OCI-LY7 (cell line): ENCODE data around the gene HEPHL1. TPM values are rescaled to one million over a fixed set of nuclear protein-coding genes. Genes with fewer than 3 reads are reported as not detected.

ENCODE experiments used
- BruUV-seq: library from RNA; stranded (reverse); fragments of 400-500 nt; replicated peaks from 2 replicates; lab custom pipeline; 2021; lab: Mats Ljungman, UMichigan
- CTCF ChIA-PET: fragments of 300-600 bp; sonication (Branson Sonifier 250); formaldehyde crosslinking; loops from one replicate; lab custom pipeline; 2022; ENCODE audit warnings: antibody characterized with exemption; ENCODE audit not compliant: unreplicated experiment; lab: Charles Lee
- POLR2A ChIA-PET: fragments of 300-600 bp; sonication (Branson Sonifier 250); formaldehyde crosslinking; loops from one replicate; lab custom pipeline; 2022; ENCODE audit warnings: antibody characterized with exemption; lab: Charles Lee
- DNase-seq: peaks from one replicate; pipeline ENCODE4 v3.0.0-alpha.2; 2015; ENCODE audit warnings: low spot score
- H2AFZ ChIP-seq: fragments of 200-600 bp; sonication (generic), shearing (Covaris generic); 2 replicates; pipeline ENCODE4 v1.6.1; 2014; ENCODE audit warnings: mild to moderate bottlenecking, antibody characterized with exemption, low read length, moderate library complexity
- H3K27ac ChIP-seq: fragments of 200-600 bp; sonication (generic); 2 replicates; pipeline ENCODE4 v1.5.1; 2014; ENCODE audit warnings: mixed run types, low read depth, mild to moderate bottlenecking, moderate library complexity, low read length, inconsistent platforms; ENCODE audit not compliant: poor library complexity, severe bottlenecking
- H3K36me3 ChIP-seq: fragments of 200-600 bp; sonication (generic); 2 replicates; pipeline ENCODE4 v1.6.1; 2014; ENCODE audit warnings: mild to moderate bottlenecking, antibody characterized with exemption, low read length, moderate library complexity, mixed read lengths; ENCODE audit not compliant: insufficient read depth
- H3K4me1 ChIP-seq: fragments of 200-600 bp; sonication (generic); 2 replicates; pipeline ENCODE4 v1.5.1; 2014; ENCODE audit warnings: mild to moderate bottlenecking, low read length; ENCODE audit not compliant: insufficient read depth, poor library complexity, severe bottlenecking
- H3K4me2 ChIP-seq: fragments of 200-600 bp; sonication (generic); 2 replicates; pipeline ENCODE4 v1.6.1; 2014; ENCODE audit warnings: mild to moderate bottlenecking, low read length
- H3K4me3 ChIP-seq: fragments of 200-600 bp; sonication (generic); 2 replicates; pipeline ENCODE4 v1.5.1; 2014; ENCODE audit warnings: mild to moderate bottlenecking, low read depth, low read length; ENCODE audit not compliant: poor library complexity, severe bottlenecking
- H3K79me2 ChIP-seq: fragments of 200-600 bp; sonication (generic); 2 replicates; pipeline ENCODE4 v1.6.1; 2016; ENCODE audit warnings: low read depth, mild to moderate bottlenecking, low read length, moderate library complexity, mixed read lengths; ENCODE audit not compliant: insufficient read depth
- H3K9me2 ChIP-seq: fragments of 200-600 bp; sonication (generic); 2 replicates; pipeline ENCODE4 v1.6.1; 2016; ENCODE audit warnings: mild to moderate bottlenecking, low read length, mixed read lengths; ENCODE audit not compliant: insufficient read depth
- H3K9me3 ChIP-seq: fragments of 200-600 bp; sonication (generic); 2 replicates; pipeline ENCODE4 v1.6.1; 2014; ENCODE audit warnings: mild to moderate bottlenecking, mixed run types, low read length, mixed read lengths
- H4K20me1 ChIP-seq: fragments of 200-600 bp; sonication (generic); 2 replicates; pipeline ENCODE4 v1.6.1; 2014; ENCODE audit warnings: mild to moderate bottlenecking, antibody characterized with exemption, low read length, moderate library complexity, mixed read lengths; ENCODE audit not compliant: insufficient read depth
- CTCF ChIP-seq: fragments of 200-600 bp; sonication (generic); conservative IDR thresholded peaks from 2 replicates; pipeline ENCODE4 v1.5.1; 2014; ENCODE audit warnings: mild to moderate bottlenecking, antibody characterized with exemption, low read length, moderate library complexity, mixed read lengths
- EZH2phosphoT487 ChIP-seq: fragments of 200-600 bp; sonication (generic); IDR thresholded peaks from 2 replicates; pipeline ENCODE4 v1.6.1; 2018; ENCODE audit warnings: low read depth, borderline replicate concordance, mild to moderate bottlenecking, mixed run types, antibody characterized with exemption, low read length, moderate library complexity, mixed read lengths
- intact Hi-C: fragments of 100-400 bp; cut with micrococcal nuclease; formaldehyde crosslinking; loops from one replicate; pipeline ENCODE4 v1.10.0; 2022; ENCODE audit not compliant: unreplicated experiment
- total RNA-seq, 2 experiments: library from RNA; depleted of rRNA in 1 of 2; stranded (reverse); fragments of >200 nt in 1 of 2; shearing (Covaris generic) in 1 of 2; gene quantifications; 2 replicates each; pipeline ENCODE4 v1.2.3, GENCODE V29; 2014 to 2022

The HEPHL1 gene
- total RNA-seq, 2 experiments from 2014 or later: not detected

DNA sequence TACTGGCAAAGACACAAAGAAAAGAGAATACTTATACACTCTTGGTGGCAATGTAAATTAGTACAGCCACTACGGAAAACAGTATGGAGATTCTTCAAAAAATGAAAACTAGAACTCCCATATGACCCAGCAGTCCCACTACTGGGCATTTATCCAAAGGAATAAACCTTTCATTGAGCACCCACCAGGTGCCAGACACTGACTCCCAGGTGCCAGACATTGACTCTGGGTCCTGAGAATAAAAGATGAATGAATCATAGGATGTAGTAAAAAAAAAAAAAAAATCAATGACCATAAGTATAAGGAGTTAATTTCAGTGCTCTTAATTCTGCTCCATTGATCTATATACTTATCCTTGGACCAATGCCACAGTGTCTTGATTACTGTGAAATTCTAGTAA is 28.2 kb downstream of the HEPHL1 start:
- no peaks in the 10 kb centered on the region; the same call in 1 of the 2 replicates for H3K9me2 ChIP-seq
- no peak overlapping the region for H3K27ac ChIP-seq
- no peak overlapping the region for H2AFZ ChIP-seq
- DNase-seq: no peak
- H4K20me1 ChIP-seq: no peaks in the 10 kb centered on the region
- TF ChIP-seq EZH2phosphoT487 (no peak), CTCF (no peak)
- no peaks in the 10 kb centered on the region for H3K36me3 ChIP-seq
- H3K9me3 ChIP-seq: no peaks in the 10 kb centered on the region
- intact Hi-C loops: no loop called here
- H3K4me2 ChIP-seq: no peak overlapping the region
- H3K4me3 ChIP-seq: no peak overlapping the region
- ChIA-PET CTCF (no interaction called here), POLR2A (no interaction called here)
- no TSS peak for BruUV-seq
- no peaks in the 10 kb centered on the region for H3K4me1 ChIP-seq
- no peaks in the 10 kb centered on the region for H3K79me2 ChIP-seq

- H3K9me2 ChIP-seq: no peaks in the 10 kb centered on the region
- DNase-seq: no peak
- H3K4me2 ChIP-seq: no peak overlapping the region
- H3K4me1 ChIP-seq: no peaks in the 10 kb centered on the region
- no peak overlapping the region for H3K27ac ChIP-seq
- ChIA-PET POLR2A (no interaction called here), CTCF (no interaction called here)
- TF ChIP-seq CTCF (no peak), EZH2phosphoT487 (no peak)
- no peak overlapping the region for H3K4me3 ChIP-seq
- intact Hi-C loops: no loop called here
- H3K36me3 ChIP-seq: no peaks in the 10 kb centered on the region
- no peaks in the 10 kb centered on the region for H4K20me1 ChIP-seq
- BruUV-seq: no TSS peak
- no peaks in the 10 kb centered on the region for H3K9me3 ChIP-seq
- no peaks in the 10 kb centered on the region for H3K79me2 ChIP-seq
- no peak overlapping the region for H2AFZ ChIP-seq
These were observed 37.5 kb downstream of the HEPHL1 start for GRCh38 chr11:94058630-94059029.

GRCh38 chr11:94059065-94059464 is 37.9 kb downstream of the HEPHL1 start:
- intact Hi-C loops: no loop called here
- Histone ChIP-seq H3K36me3 (no peaks in the 10 kb centered on the region), H3K27ac (no peak overlapping the region), H3K79me2 (no peaks in the 10 kb centered on the region), H3K4me3 (no peak overlapping the region), H3K4me2 (no peak overlapping the region), H4K20me1 (no peaks in the 10 kb centered on the region), H3K9me3 (no peaks in the 10 kb centered on the region), H2AFZ (no peak overlapping the region), H3K9me2 (no peaks in the 10 kb centered on the region), H3K4me1 (no peaks in the 10 kb centered on the region)
- ChIA-PET POLR2A (no interaction called here), CTCF (no interaction called here)
- DNase-seq: no peak
- TF ChIP-seq CTCF: no peak
- no peak for TF ChIP-seq EZH2phosphoT487
- BruUV-seq: no TSS peak
